Psoas muscle (tissue), 8 donors: ENCODE measurements around the gene IGFL2. TPM values are rescaled to one million over a fixed set of nuclear protein-coding genes. Genes with fewer than 3 reads are reported as not detected.

Experiments used
- ATAC-seq, 4 donors: fragments of 200-7000 bp; cut with Tn5 transposase; one replicate each; pipeline ENCODE4 v1.9.1; 2020; ENCODE audit warnings: moderate library complexity in 3 of 4, mild to moderate bottlenecking in 2 of 4
- DNase-seq, 2 donors: peaks; one replicate each; pipeline ENCODE4 v3.0.0-alpha.2; 2020
- H3K27ac ChIP-seq: fragments of 200-600 bp; one replicate; pipeline ENCODE4 v1.8.0; 2022
- H3K27me3 ChIP-seq, 3 donors: fragments of 200-600 bp in 1 of 3; one replicate each; pipeline versions ENCODE4 v1.6.1 to v1.8.0; 2013 to 2022; ENCODE audit warnings: low read length in 2 of 3, mild to moderate bottlenecking in 2 of 3, moderate library complexity in 1 of 3; ENCODE audit not compliant: insufficient read depth in 3 of 3
- H3K36me3 ChIP-seq, 2 donors: fragments of 200-600 bp in 1 of 2; one replicate each; pipeline versions ENCODE4 v1.6.1 to v1.8.0; 2013 to 2022; ENCODE audit warnings: low read depth in 1 of 2, mild to moderate bottlenecking in 1 of 2, moderate library complexity in 1 of 2; ENCODE audit not compliant: insufficient read depth in 1 of 2
- H3K4me1 ChIP-seq: fragments of 200-600 bp; one replicate; pipeline ENCODE4 v1.8.0; 2022
- H3K4me3 ChIP-seq: fragments of 200-600 bp; one replicate; pipeline ENCODE4 v1.8.0; 2022; ENCODE audit warnings: mild to moderate bottlenecking
- H3K9me3 ChIP-seq: fragments of 200-600 bp; one replicate; pipeline ENCODE4 v1.8.0; 2022
- CTCF ChIP-seq: fragments of 200-600 bp; IDR thresholded peaks from one replicate; pipeline ENCODE4 v1.8.0; 2022; ENCODE audit warnings: antibody characterized with exemption
- WGBS, 3 donors: extraction: QIAGEN DNeasy Blood & Tissue Kit; methylation state at CpG; one replicate each; pipeline versions ENCODE4 v1.1.6 to v1.1.7; 2013; 5-methylcytosine and 5-hydroxymethylcytosine counted together
- intact Hi-C, 2 donors: fragments of 100-400 bp; cut with DNase I; formaldehyde crosslinking; loops; one replicate each; pipeline versions ENCODE4 v1.11.0 to v1.14.2; 2022
- polyA plus RNA-seq, 3 donors: library from polyadenylated mRNA; stranded (reverse); fragments of 200-250 nt; gene quantifications; one replicate each; pipeline ENCODE4 v1.2.3, GENCODE V29; 2013
- total RNA-seq, 4 donors: library from RNA; stranded (reverse); fragmentation: NEBNext Ultra II Directional in 2 of 4; extraction: Animal tissue kit (Norgen Biotek cat#: 25700) in 2 of 4; gene quantifications; one replicate each; pipeline versions ENCODE4 v1.2.1 to v1.2.4, GENCODE V29; 2021 to 2023
- donor health status: healthy with polysubstance abuse.
- donor health status: DM: no; HTN: no; CAD: no; lungs with moderate emphysema.
- donor health status: Bipolar disorder and iron deficiency.
- donor health status: healthy.
- donor health status: DM: yes; HTN: yes; CAD: no.
- donor health status: DM: no; HTN: no; CAD: no.
- donor health status: DM: no; HTN: no; CAD: no.
- donor health status: DM: yes; HTN: yes; CAD: no.

IGFL2 gene
- total and polyA plus RNA-seq, 7 donors = not detected

- Histone ChIP-seq H3K4me3 (no peak overlapping the region), H3K4me1 (peaks cover 7% of the 10 kb centered on the region), H3K9me3 (no peaks in the 10 kb centered on the region), H3K27me3 (peaks cover 0 to 2% (median 0%) of the 10 kb centered on the region in 3 donors), H3K27ac (peak overlapping the region; percentile 53), H3K36me3 (no peaks in the 10 kb centered on the region)
- no peak for TF ChIP-seq CTCF
- DNase-seq = no peak
- ATAC-seq = no peak
- 70 to 84% (median 82%) methylated on average over 1 of the region's 1 CpG for WGBS, 3 donors
- intact Hi-C loops = no loop called here
Observed at GRCh38 chr19:46133777-46134241, 14.2 kb upstream of the IGFL2 start.

GRCh38 chr19:46134527-46134926, 13.5 kb upstream of the IGFL2 start:
- peak in 2 of 4 donors; percentile 45 to 60 for ATAC-seq
- intact Hi-C loops = no loop called here
- DNase-seq = no peak
- Histone ChIP-seq H3K27me3 (peaks cover 0 to 2% (median 0%) of the 10 kb centered on the region in 3 donors), H3K9me3 (no peaks in the 10 kb centered on the region), H3K27ac (no peak overlapping the region), H3K36me3 (no peaks in the 10 kb centered on the region), H3K4me1 (peaks cover 7% of the 10 kb centered on the region), H3K4me3 (no peak overlapping the region)
- no peak for TF ChIP-seq CTCF

GRCh38 chr19:46137915-46138473, 10.0 kb upstream of the IGFL2 start:
- Histone ChIP-seq H3K4me3 (no peak overlapping the region), H3K27ac (no peak overlapping the region), H3K27me3 (peaks cover 0 to 3% (median 3%) of the 10 kb centered on the region in 3 donors), H3K36me3 (no peaks in the 10 kb centered on the region), H3K4me1 (peaks cover 7% of the 10 kb centered on the region), H3K9me3 (no peaks in the 10 kb centered on the region)
- 73 to 80% (median 75%) methylated on average over 4 of the region's 4 CpGs for WGBS, 3 donors
- no peak for TF ChIP-seq CTCF
- DNase-seq = no peak
- intact Hi-C loops = no loop called here
- ATAC-seq = no peak

GRCh38 chr19:46141421-46141820, 6.6 kb upstream of the IGFL2 start:
- no peak for TF ChIP-seq CTCF
- no peaks in the 10 kb centered on the region for H3K36me3 ChIP-seq
- 38 to 60% (median 54%) methylated on average over 1 of the region's 1 CpG for WGBS, 3 donors
- no peak for ATAC-seq
- no peak overlapping the region for H3K4me3 ChIP-seq
- H3K4me1 ChIP-seq = no peaks in the 10 kb centered on the region
- no peak for DNase-seq
- H3K27me3 ChIP-seq = peaks cover 0 to 3% (median 3%) of the 10 kb centered on the region in 3 donors
- no peak overlapping the region for H3K27ac ChIP-seq
- intact Hi-C loops = no loop called here
- H3K9me3 ChIP-seq = no peaks in the 10 kb centered on the region

- ATAC-seq (no peak), DNase-seq (no peak)
- Histone ChIP-seq H3K36me3 (no peaks in the 10 kb centered on the region), H3K9me3 (no peaks in the 10 kb centered on the region), H3K27me3 (peaks cover 0 to 3% (median 3%) of the 10 kb centered on the region in 3 donors), H3K27ac (no peak overlapping the region), H3K4me3 (no peak overlapping the region), H3K4me1 (no peaks in the 10 kb centered on the region)
- WGBS, 3 donors = 68 to 74% (median 69%) methylated on average over 4 of the region's 4 CpGs
- TF ChIP-seq CTCF = no peak
- intact Hi-C loops = no loop called here
Observed at GRCh38 chr19:46142294-46142693, 5.7 kb upstream of the IGFL2 start.
